ENCODE measurements around the gene WWC1.

The WWC1 gene

GRCh38 chr5:168489059-168489458, 197.6 kb downstream of the WWC1 start:
- no peak for DNase-seq (ENCODE audit: low read depth)

- DNase-seq (ENCODE audit: low read depth): no peak
Observed at GRCh38 chr5:168494057-168494555, 202.7 kb downstream of the WWC1 start.

GRCh38 chr5:168502563-168503237, 211.3 kb downstream of the WWC1 start:
- DNase-seq (ENCODE audit: low read depth): no peak

- DNase-seq (ENCODE audit: low read depth): no peak
Observed at GRCh38 chr5:168513861-168514428, 222.5 kb downstream of the WWC1 start.
